GM23248 (cell line): ENCODE measurements around the gene AASS.

Experiments
- EZH2 ChIP-seq: fragments of 200-600 bp; sonication (generic); IDR thresholded peaks from 2 replicates; pipeline ENCODE4 v1.6.1; 2018; ENCODE audit warnings: antibody characterized with exemption, mild to moderate bottlenecking; ENCODE audit not compliant: insufficient read depth, poor library complexity, severe bottlenecking
- EZH2phosphoT487 ChIP-seq: fragments of 200-600 bp; sonication (generic); IDR thresholded peaks from 2 replicates; pipeline ENCODE4 v1.6.1; 2018; ENCODE audit warnings: antibody characterized with exemption, moderate library complexity, mild to moderate bottlenecking, low read depth; ENCODE audit not compliant: insufficient read depth

DNA sequence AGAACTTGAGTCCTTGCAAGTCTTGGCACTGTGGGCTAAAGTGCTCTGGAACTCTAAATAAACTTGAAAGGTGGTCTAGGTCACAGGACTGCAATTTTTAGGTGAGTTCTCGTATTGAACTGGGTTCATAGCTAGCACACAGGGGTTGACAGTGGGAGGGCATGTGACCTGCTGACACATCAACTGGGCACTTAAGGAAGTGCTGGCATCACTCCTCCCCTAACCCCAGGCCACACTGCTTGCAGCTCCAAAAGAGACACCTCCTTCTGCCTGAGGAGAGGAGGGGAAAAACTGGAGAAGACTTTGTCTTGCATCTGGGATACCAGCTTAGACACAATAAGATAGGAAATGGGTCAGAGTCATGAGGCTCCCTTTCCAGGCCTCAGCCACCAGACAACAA lies 38.0 kb upstream of the AASS start:
- no peak for TF ChIP-seq EZH2phosphoT487
- no peak for TF ChIP-seq EZH2
